ENCODE measurements around the gene PML. TPM values are rescaled to one million over a fixed set of nuclear protein-coding genes. Genes with fewer than 3 reads are reported as not detected.

PML gene
- total and polyA plus RNA-seq, 8 donors = 16.0 to 170 (median 30.7) TPM

GRCh38 chr15:74039656-74040010, 45.1 kb downstream of the PML start:
- Histone ChIP-seq H3K27me3 (no peaks in the 10 kb centered on the region), H3K4me3 (no peak overlapping the region), H3K4me1 (peaks cover 21 to 49% (median 37%) of the 10 kb centered on the region in 4 donors), H3K9me3 (no peaks in the 10 kb centered on the region), H3K36me3 (peaks cover 25 to 69% (median 59%) of the 10 kb centered on the region in 4 donors), H3K27ac (peak overlapping the region in 4 of 5 donors; percentile 70 to 83 (median 71))
- no peak for TF ChIP-seq POLR2A (IDR thresholded peaks at IDR 0.05)
- TF ChIP-seq CTCF (IDR thresholded peaks at IDR 0.05) = no peak
- no peak for DNase-seq
- intact Hi-C loops (cut with DNase I; ENCODE audit: low total_unique reads) = no loop called here
- 64 to 80% (median 78%) methylated on average over 5 of the region's 5 CpGs for WGBS, 5 donors

- Histone ChIP-seq H3K4me3 (no peak overlapping the region), H3K4me1 (peaks cover 21 to 49% (median 38%) of the 10 kb centered on the region in 4 donors), H3K9me3 (no peaks in the 10 kb centered on the region), H3K27ac (peak overlapping the region; percentile 34 to 83 (median 70)), H3K36me3 (peaks cover 18 to 69% (median 59%) of the 10 kb centered on the region in 4 donors), H3K27me3 (no peaks in the 10 kb centered on the region)
- intact Hi-C loops (cut with DNase I; ENCODE audit: low total_unique reads) = no loop called here
- DNase-seq = peak in 1 of 2 donors; percentile 86
- WGBS, 5 donors = 72 to 82% (median 75%) methylated on average over 7 of the region's 7 CpGs
- TF ChIP-seq CTCF (IDR thresholded peaks at IDR 0.05) (no peak), POLR2AphosphoS5 (IDR thresholded peaks at IDR 0.05) (peak in 1 of 3 donors; percentile 34), POLR2A (IDR thresholded peaks at IDR 0.05) (no peak), EP300 (IDR thresholded peaks at IDR 0.05) (no peak)
Observed at GRCh38 chr15:74040109-74040850, 45.8 kb downstream of the PML start.

- peaks cover 21 to 46% (median 36%) of the 10 kb centered on the region in 4 donors for H3K4me1 ChIP-seq
- no peaks in the 10 kb centered on the region for H3K27me3 ChIP-seq
- intact Hi-C loops (cut with DNase I; ENCODE audit: low total_unique reads) = no loop called here
- H3K36me3 ChIP-seq = peaks cover 8 to 62% (median 55%) of the 10 kb centered on the region in 4 donors
- peak in 1 of 2 donors; percentile 16 for DNase-seq
- no peak overlapping the region for H3K4me3 ChIP-seq
- H3K27ac ChIP-seq = peak overlapping the region in 4 of 5 donors; percentile 70 to 83 (median 71)
- TF ChIP-seq EP300 (IDR thresholded peaks at IDR 0.05) = no peak
- no peak for TF ChIP-seq POLR2A (IDR thresholded peaks at IDR 0.05)
- no peak for TF ChIP-seq POLR2AphosphoS5 (IDR thresholded peaks at IDR 0.05)
- no peak for TF ChIP-seq CTCF (IDR thresholded peaks at IDR 0.05)
- WGBS, 5 donors = 85 to 89% (median 87%) methylated on average over 10 of the region's 10 CpGs
- no peaks in the 10 kb centered on the region for H3K9me3 ChIP-seq
Observed at GRCh38 chr15:74041311-74041756, 46.8 kb downstream of the PML start.

GRCh38 chr15:74041777-74042435, 47.4 kb downstream of the PML start:
- H3K27ac ChIP-seq = peak overlapping the region in 4 of 5 donors; percentile 70 to 83 (median 71)

More at GRCh38 chr15:74041777-74042435, 47.4 kb downstream of the PML start:
- Histone ChIP-seq H3K9me3 (no peaks in the 10 kb centered on the region), H3K4me3 (no peak overlapping the region), H3K27me3 (no peaks in the 10 kb centered on the region), H3K36me3 (peaks cover 2 to 56% (median 50%) of the 10 kb centered on the region in 4 donors), H3K4me1 (peaks cover 21 to 40% (median 33%) of the 10 kb centered on the region in 4 donors)
- TF ChIP-seq POLR2AphosphoS5 (IDR thresholded peaks at IDR 0.05) (no peak), POLR2A (IDR thresholded peaks at IDR 0.05) (no peak), CTCF (IDR thresholded peaks at IDR 0.05) (no peak), EP300 (IDR thresholded peaks at IDR 0.05) (no peak)
- intact Hi-C loops (cut with DNase I; ENCODE audit: low total_unique reads) = no loop called here
- peak in 1 of 2 donors; percentile 5 for DNase-seq
- 77 to 91% (median 85%) methylated on average over 5 to 8 of the region's 8 CpGs for WGBS, 5 donors

All from stomach (tissue), 9 donors.